CD4-positive, alpha-beta memory T cell (primary cell): Measurements from ENCODE around the gene ITGA2B. TPM values are rescaled to one million over a fixed set of nuclear protein-coding genes. Genes with fewer than 3 reads are reported as not detected.

Experiments
- CTCF ChIA-PET: fragments of 350-600 bp; sonication (Branson Sonifier 250); formaldehyde crosslinking; loops from one replicate; lab custom pipeline; 2021; ENCODE audit warnings: inconsistent platforms; ENCODE audit not compliant: partially characterized antibody; lab: Charles Lee
- POLR2A ChIA-PET: fragments of 350-600 bp; sonication (Branson Sonifier 250); formaldehyde crosslinking; loops from one replicate; lab custom pipeline; 2021; ENCODE audit not compliant: partially characterized antibody; lab: Charles Lee
- DNase-seq, 5 donors: peaks; one replicate each; pipeline versions ENCODE4 v3.0.0 to v3.0.0-alpha.2; 2020 to 2022; ENCODE audit warnings: mixed read lengths in 1 of 5
- H3K27ac ChIP-seq: one replicate; pipeline ENCODE4 v1.7.0; 2013; ENCODE audit warnings: low read depth, low read length
- H3K27me3 ChIP-seq: 2 replicates; pipeline ENCODE4 v1.7.0; 2013; ENCODE audit warnings: mild to moderate bottlenecking, low read length, moderate library complexity; ENCODE audit not compliant: insufficient read depth
- H3K36me3 ChIP-seq: 2 replicates; pipeline ENCODE4 v1.7.0; 2013; ENCODE audit warnings: mild to moderate bottlenecking, low read length, moderate library complexity; ENCODE audit not compliant: insufficient read depth
- H3K4me1 ChIP-seq: 2 replicates; pipeline ENCODE4 v1.7.0; 2013; ENCODE audit warnings: mild to moderate bottlenecking, low read length, moderate library complexity; ENCODE audit not compliant: insufficient read depth
- H3K4me3 ChIP-seq, 2 donors: one replicate each; pipeline ENCODE4 v1.7.0; 2013; ENCODE audit warnings: low read length in 2 of 2, mild to moderate bottlenecking in 1 of 2
- H3K9me3 ChIP-seq, 2 donors: one replicate each; pipeline ENCODE4 v1.7.0; 2013; ENCODE audit warnings: low read length in 2 of 2, control low read depth in 1 of 2; ENCODE audit not compliant: control insufficient read depth in 1 of 2
- H3K27ac Mint-ChIP-seq, 7 donors: one replicate each; pipeline ENCODE4 v1.8.0; 2020 to 2021; ENCODE audit warnings: mixed read lengths in 7 of 7, mild to moderate bottlenecking in 6 of 7, inconsistent platforms in 3 of 7, moderate library complexity in 3 of 7
- H3K27me3 Mint-ChIP-seq, 2 donors: one replicate each; pipeline ENCODE4 v1.8.0; 2020 to 2021; ENCODE audit warnings: mixed read lengths in 2 of 2
- H3K36me3 Mint-ChIP-seq, 2 donors: one replicate each; pipeline ENCODE4 v1.8.0; 2020 to 2021; ENCODE audit warnings: mixed read lengths in 2 of 2, inconsistent platforms in 1 of 2, mild to moderate bottlenecking in 1 of 2
- H3K4me1 Mint-ChIP-seq, 4 donors: one replicate each; pipeline ENCODE4 v1.8.0; 2020 to 2021; ENCODE audit warnings: mixed read lengths in 4 of 4, mild to moderate bottlenecking in 1 of 4
- H3K4me3 Mint-ChIP-seq, 8 donors: one replicate each; pipeline ENCODE4 v1.8.0; 2020 to 2021; ENCODE audit warnings: mixed read lengths in 8 of 8, mild to moderate bottlenecking in 7 of 8, moderate library complexity in 6 of 8, inconsistent platforms in 3 of 8
- H3K9me3 Mint-ChIP-seq, 8 donors: one replicate each; pipeline ENCODE4 v1.8.0; 2020 to 2021; ENCODE audit warnings: mixed read lengths in 8 of 8, mild to moderate bottlenecking in 5 of 8, inconsistent platforms in 3 of 8, moderate library complexity in 1 of 8
- intact Hi-C: fragments of 100-400 bp; cut with micrococcal nuclease; formaldehyde crosslinking; loops from one replicate; pipeline ENCODE4 v1.15.1; 2023
- polyA plus RNA-seq, 2 donors: library from polyadenylated mRNA; unstranded; fragments of 300-500 nt; fragmentation: Illumina TruSeq; gene quantifications; one replicate each; pipeline ENCODE4 v1.2.3, GENCODE V29; 2021
- total RNA-seq, 2 experiments: library from RNA; stranded (reverse); gene quantifications; one replicate each; pipeline ENCODE4 v1.2.3, GENCODE V29; 2021

The ITGA2B gene
- total and polyA plus RNA-seq, 4 experiments from 2014 or later: 0.44 to 1.0 TPM; not detected in 2

GRCh38 chr17:44383861-44384260 is 5.6 kb downstream of the ITGA2B start:
- H3K27ac Mint-ChIP-seq: peak overlapping the region in 1 of 7 donors; percentile 59
- peak overlapping the region in 3 of 8 donors; percentile 15 to 29 (median 25) for H3K4me3 Mint-ChIP-seq
- peaks cover 4 to 17% (median 14%) of the 10 kb centered on the region in 4 donors for H3K4me1 Mint-ChIP-seq
- Histone ChIP-seq H3K27me3 (no peaks in the 10 kb centered on the region), H3K4me1 (peaks cover 16% of the 10 kb centered on the region), H3K9me3 (no peaks in the 10 kb centered on the region), H3K27ac (no peak overlapping the region), H3K36me3 (no peaks in the 10 kb centered on the region), H3K4me3 (no peak overlapping the region)
- no peaks in the 10 kb centered on the region for H3K36me3 Mint-ChIP-seq
- H3K9me3 Mint-ChIP-seq: peaks cover 0 to 1% (median 0%) of the 10 kb centered on the region in 8 donors
- DNase-seq: no peak
- peaks cover 15 to 17% of the 10 kb centered on the region in 2 donors for H3K27me3 Mint-ChIP-seq
- intact Hi-C loops: no loop called here
- CTCF ChIA-PET: no interaction called here
- POLR2A ChIA-PET: no interaction called here

DNA sequence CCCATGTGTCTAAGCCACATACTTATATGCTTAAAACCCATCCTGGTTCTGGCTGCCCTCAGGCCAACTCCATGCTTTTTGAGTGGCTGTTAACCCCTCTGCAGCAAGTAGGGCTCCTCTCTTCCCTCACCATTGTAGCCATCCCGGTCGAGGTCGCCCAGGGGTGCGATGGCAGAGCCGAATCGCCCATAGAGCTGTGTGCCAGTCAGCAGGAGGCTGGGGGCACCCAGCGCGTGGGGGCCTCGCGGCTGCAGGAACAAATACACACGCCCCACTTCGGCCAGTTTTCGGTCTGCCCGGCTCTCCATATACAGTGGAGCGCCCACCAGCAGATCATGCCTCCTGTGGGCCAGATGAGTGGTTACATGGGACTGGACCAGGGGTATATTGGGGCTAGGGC is 6.1 kb downstream of the ITGA2B start:
- H3K27ac Mint-ChIP-seq: peak overlapping the region in 1 of 7 donors; percentile 48
- Histone ChIP-seq H3K4me3 (no peak overlapping the region), H3K27ac (no peak overlapping the region), H3K36me3 (no peaks in the 10 kb centered on the region), H3K4me1 (peaks cover 16% of the 10 kb centered on the region), H3K27me3 (no peaks in the 10 kb centered on the region), H3K9me3 (no peaks in the 10 kb centered on the region)
- no peaks in the 10 kb centered on the region for H3K36me3 Mint-ChIP-seq
- peaks cover 4 to 17% (median 14%) of the 10 kb centered on the region in 4 donors for H3K4me1 Mint-ChIP-seq
- H3K4me3 Mint-ChIP-seq: peak overlapping the region in 2 of 8 donors; percentile 25 to 29
- peaks cover 0 to 1% (median 0%) of the 10 kb centered on the region in 8 donors for H3K9me3 Mint-ChIP-seq
- ChIA-PET POLR2A (no interaction called here), CTCF (no interaction called here)
- intact Hi-C loops: no loop called here
- H3K27me3 Mint-ChIP-seq: peaks cover 15 to 21% of the 10 kb centered on the region in 2 donors
- DNase-seq: no peak

DNA sequence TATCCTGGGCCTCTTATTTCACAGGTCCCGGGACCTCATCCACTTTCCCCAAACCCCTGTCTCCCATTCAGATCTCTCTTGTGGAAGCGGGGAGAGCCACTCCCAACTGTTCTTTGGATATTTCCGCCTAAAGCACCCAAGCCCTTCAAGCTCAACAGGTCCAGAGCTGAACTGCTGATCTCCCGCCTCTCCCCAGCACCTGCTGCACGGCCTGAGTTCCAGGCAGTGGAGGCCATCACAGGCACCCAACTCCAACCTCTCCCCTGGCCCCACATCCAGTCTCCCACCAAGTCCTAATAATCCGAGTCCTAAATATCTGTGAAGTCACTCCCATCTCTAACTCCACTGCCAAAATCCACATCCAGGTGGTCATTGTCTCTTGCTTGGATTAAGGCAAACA is 6.5 kb downstream of the ITGA2B start:
- Mint-ChIP-seq H3K36me3 (no peaks in the 10 kb centered on the region), H3K27me3 (peaks cover 13 to 20% of the 10 kb centered on the region in 2 donors), H3K27ac (peak overlapping the region in 2 of 7 donors; percentile 48 to 65), H3K4me3 (no peak overlapping the region), H3K9me3 (peaks cover 0 to 1% (median 0%) of the 10 kb centered on the region in 8 donors), H3K4me1 (peaks cover 4 to 17% (median 14%) of the 10 kb centered on the region in 4 donors)
- POLR2A ChIA-PET: interaction anchor here (1.4 kb wide), 1 partner anchor 11 kb away, joined by 4 read pairs; no protein-coding TSS in a partner anchor
- Histone ChIP-seq H3K27ac (no peak overlapping the region), H3K36me3 (no peaks in the 10 kb centered on the region), H3K27me3 (no peaks in the 10 kb centered on the region), H3K9me3 (no peaks in the 10 kb centered on the region), H3K4me3 (no peak overlapping the region), H3K4me1 (peaks cover 16% of the 10 kb centered on the region)
- DNase-seq: no peak
- intact Hi-C loops: no loop called here
- CTCF ChIA-PET: no interaction called here

GRCh38 chr17:44381810-44382305 is 7.6 kb downstream of the ITGA2B start:
- no peak for DNase-seq
- intact Hi-C loops: no loop called here
- Histone ChIP-seq H3K27me3 (no peaks in the 10 kb centered on the region), H3K27ac (no peak overlapping the region), H3K9me3 (no peaks in the 10 kb centered on the region), H3K36me3 (no peaks in the 10 kb centered on the region), H3K4me3 (no peak overlapping the region), H3K4me1 (peaks cover 16% of the 10 kb centered on the region)
- Mint-ChIP-seq H3K9me3 (peaks cover 0 to 1% (median 0%) of the 10 kb centered on the region in 8 donors), H3K4me1 (peaks cover 4 to 17% (median 14%) of the 10 kb centered on the region in 4 donors), H3K36me3 (no peaks in the 10 kb centered on the region), H3K4me3 (no peak overlapping the region), H3K27ac (peak overlapping the region in 1 of 7 donors; percentile 19), H3K27me3 (peaks cover 14 to 20% of the 10 kb centered on the region in 2 donors)
- ChIA-PET POLR2A (interaction anchor here (1.4 kb wide), 1 partner anchor 10 kb away, joined by 4 read pairs; no protein-coding TSS in a partner anchor), CTCF (no interaction called here)

DNA sequence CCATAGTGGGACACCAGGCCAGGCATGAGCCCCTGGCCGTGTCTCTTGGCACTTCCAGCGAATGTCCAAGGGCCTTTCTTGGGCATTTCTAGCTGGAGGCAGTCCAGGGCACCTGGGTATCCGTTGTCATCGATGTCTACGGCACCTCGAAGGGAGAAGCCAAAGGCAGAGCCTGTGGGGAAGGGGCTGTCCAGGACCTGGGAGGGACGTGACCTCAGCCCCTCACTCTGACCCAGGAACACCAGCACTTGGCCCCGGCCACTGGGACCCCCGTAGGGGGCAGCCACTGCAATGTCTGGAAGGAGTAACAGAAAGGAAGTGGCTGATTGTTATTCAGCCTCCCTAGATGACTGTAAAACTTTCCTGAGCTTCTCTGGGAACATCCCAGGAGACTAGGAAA is 8.7 kb downstream of the ITGA2B start:
- no peak for DNase-seq
- Histone ChIP-seq H3K27ac (no peak overlapping the region), H3K36me3 (no peaks in the 10 kb centered on the region), H3K27me3 (no peaks in the 10 kb centered on the region), H3K9me3 (no peaks in the 10 kb centered on the region), H3K4me1 (peaks cover 9% of the 10 kb centered on the region), H3K4me3 (no peak overlapping the region)
- no peak overlapping the region for H3K4me3 Mint-ChIP-seq
- CTCF ChIA-PET: no interaction called here
- no peak overlapping the region for H3K27ac Mint-ChIP-seq
- H3K9me3 Mint-ChIP-seq: peaks cover 0 to 1% (median 0%) of the 10 kb centered on the region in 8 donors
- intact Hi-C loops: no loop called here
- H3K4me1 Mint-ChIP-seq: peaks cover 2 to 9% (median 7%) of the 10 kb centered on the region in 4 donors
- POLR2A ChIA-PET: no interaction called here
- peaks cover 14 to 18% of the 10 kb centered on the region in 2 donors for H3K27me3 Mint-ChIP-seq
- no peaks in the 10 kb centered on the region for H3K36me3 Mint-ChIP-seq

DNA sequence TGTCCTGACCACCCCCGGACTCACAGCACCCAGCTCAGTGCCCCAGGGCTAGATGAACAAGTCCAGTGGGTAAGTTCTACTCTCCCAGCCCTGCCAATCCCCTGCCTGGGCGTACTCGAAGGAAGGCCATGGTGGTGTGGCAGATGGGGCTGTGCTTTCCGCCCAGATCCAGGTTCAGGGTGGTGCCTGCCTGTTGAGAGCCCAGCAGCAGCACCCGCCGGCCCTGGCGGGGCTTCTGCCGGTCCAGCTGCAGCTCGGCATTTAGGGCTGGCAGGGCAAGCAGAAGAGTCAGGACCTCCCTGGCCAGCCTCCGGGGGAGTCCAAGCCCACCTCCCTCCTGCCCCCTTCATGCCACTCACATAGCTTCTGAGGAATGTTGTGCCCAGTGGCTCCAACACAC is 9.6 kb downstream of the ITGA2B start:
- H3K27me3 ChIP-seq: no peaks in the 10 kb centered on the region

DNA sequence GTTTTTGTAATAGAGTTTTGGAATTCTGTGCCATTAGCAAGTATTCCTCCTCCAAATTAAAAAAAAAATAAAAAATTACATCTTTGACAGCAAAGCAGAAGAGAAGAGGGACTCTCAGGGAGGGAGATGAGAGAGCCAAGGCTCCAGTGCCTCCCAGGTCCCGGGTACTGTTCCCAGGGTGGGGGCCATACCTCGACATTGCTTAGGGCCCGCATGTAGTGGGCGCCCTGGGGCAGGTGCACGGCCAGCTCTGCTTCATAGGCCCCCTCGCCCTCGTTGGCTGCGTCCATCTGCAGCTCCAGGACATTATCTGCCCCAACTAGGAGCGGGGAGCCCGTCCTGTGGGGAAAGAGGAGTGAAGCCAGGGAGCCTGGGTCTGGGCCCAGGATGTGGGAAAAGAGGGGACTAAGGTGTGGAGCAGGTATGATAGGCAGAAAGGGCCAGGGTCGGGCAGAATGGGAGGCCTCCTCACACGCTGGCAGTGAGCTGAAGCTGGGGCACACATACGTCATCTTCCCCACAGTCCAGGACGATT is 11.2 kb downstream of the ITGA2B start:
- Histone ChIP-seq H3K27me3 (no peaks in the 10 kb centered on the region), H3K36me3 (no peaks in the 10 kb centered on the region), H3K4me3 (no peak overlapping the region), H3K4me1 (no peaks in the 10 kb centered on the region), H3K9me3 (no peaks in the 10 kb centered on the region), H3K27ac (no peak overlapping the region)
- no peak overlapping the region for H3K27ac Mint-ChIP-seq
- H3K4me1 Mint-ChIP-seq: no peaks in the 10 kb centered on the region
- no peak overlapping the region for H3K4me3 Mint-ChIP-seq
- intact Hi-C loops: no loop called here
- no peaks in the 10 kb centered on the region for H3K36me3 Mint-ChIP-seq
- DNase-seq: no peak
- peaks cover 0 to 1% (median 0%) of the 10 kb centered on the region in 8 donors for H3K9me3 Mint-ChIP-seq
- ChIA-PET POLR2A (no interaction called here), CTCF (no interaction called here)
- peaks cover 16 to 26% of the 10 kb centered on the region in 2 donors for H3K27me3 Mint-ChIP-seq

More for the DNA sequence above, 9.6 kb downstream of the ITGA2B start:
- no peaks in the 10 kb centered on the region for H3K9me3 ChIP-seq
- H3K27ac ChIP-seq: no peak overlapping the region
- peaks cover 3% of the 10 kb centered on the region for H3K4me1 ChIP-seq
- Mint-ChIP-seq H3K4me3 (no peak overlapping the region), H3K36me3 (no peaks in the 10 kb centered on the region), H3K27me3 (peaks cover 14 to 20% of the 10 kb centered on the region in 2 donors), H3K27ac (no peak overlapping the region), H3K4me1 (peaks cover 1 to 7% (median 5%) of the 10 kb centered on the region in 4 donors), H3K9me3 (peaks cover 0 to 1% (median 0%) of the 10 kb centered on the region in 8 donors)
- intact Hi-C loops: no loop called here
- CTCF ChIA-PET: interaction anchor here (0.9 kb wide), 1 partner anchor 17 kb away, joined by 3 read pairs; no protein-coding TSS in a partner anchor
- POLR2A ChIA-PET: no interaction called here
- no peak for DNase-seq
- H3K4me3 ChIP-seq: no peak overlapping the region
- no peaks in the 10 kb centered on the region for H3K36me3 ChIP-seq
